NAMALWA (cell line): ENCODE data around the gene NDUFS7.

Experiments used
- DNase-seq: peaks from one replicate; pipeline ENCODE4 v3.0.0-alpha.2; 2015; ENCODE audit warnings: low spot score

The NDUFS7 gene

GRCh38 chr19:1386945-1387683 is 3.4 kb downstream of the NDUFS7 start:
- no peak for DNase-seq

GRCh38 chr19:1387684-1388636 is 4.3 kb downstream of the NDUFS7 start:
- no peak for DNase-seq

GRCh38 chr19:1388637-1389026 is 4.9 kb downstream of the NDUFS7 start:
- DNase-seq = no peak

- no peak for DNase-seq
These were observed 5.6 kb downstream of the NDUFS7 start for GRCh38 chr19:1389033-1389940.

GRCh38 chr19:1390890-1391423 is 7.2 kb downstream of the NDUFS7 start:
- no peak for DNase-seq

- no peak for DNase-seq
These were observed 8.7 kb downstream of the NDUFS7 start for GRCh38 chr19:1392407-1392806.

- no peak for DNase-seq
These were observed 9.3 kb downstream of the NDUFS7 start for GRCh38 chr19:1392939-1393530.

GRCh38 chr19:1393841-1394240 is 10.1 kb downstream of the NDUFS7 start:
- DNase-seq = no peak

GRCh38 chr19:1394252-1395193 is 10.8 kb downstream of the NDUFS7 start:
- no peak for DNase-seq

- DNase-seq = no peak
These were observed 11.7 kb downstream of the NDUFS7 start for GRCh38 chr19:1395194-1396018.

- DNase-seq = peak; percentile 28
These were observed 12.5 kb downstream of the NDUFS7 start for GRCh38 chr19:1396019-1396767.

- no peak for DNase-seq
These were observed 13.3 kb downstream of the NDUFS7 start for GRCh38 chr19:1396768-1397679.

GRCh38 chr19:1397838-1398237 is 14.1 kb downstream of the NDUFS7 start:
- peak; percentile 68 for DNase-seq

GRCh38 chr19:1399079-1399478 is 15.4 kb downstream of the NDUFS7 start:
- no peak for DNase-seq

- no peak for DNase-seq
These were observed 16.0 kb downstream of the NDUFS7 start for GRCh38 chr19:1399745-1400144.

- peak; percentile 39 for DNase-seq
These were observed 16.8 kb downstream of the NDUFS7 start for GRCh38 chr19:1400281-1401137.
